ENCODE results near the gene SPRED3. TPM values are rescaled to one million over a fixed set of nuclear protein-coding genes. Genes with fewer than 3 reads are reported as not detected.
A peak's percentile ranks its signal among the peaks of the same experiment; 100 is the strongest.

Gene SPRED3
- total and polyA plus RNA-seq, 9 of the 15 experiments (the other 6 are each of a cell fraction or from before 2014, with no cell fraction given), result 0.05 to 1.3 (median 0.36) TPM

GRCh38 chr19:38387550-38388348 is 748 bp upstream of the SPRED3 start, which contains the start of gene GGN:
GGN (minus strand) TSS chr19:38388034; CDS start chr19:38387261, 773 bp downstream.
- H3K9me3 ChIP-seq (replicated peaks; ENCODE audit: control insufficient read depth, insufficient read depth, low read depth, low read length), result no peaks in the 10 kb centered on the region
- ChIA-PET CTCF (ENCODE audit: low intra/inter-chr PET ratio) (interaction anchor here (0.6 kb wide), 1 partner anchor 19 kb away, joined by 5 read pairs; no protein-coding TSS in a partner anchor), POLR2A (interaction anchor here (0.5 to 1.7 kb wide), 13 partner anchors 9 to 455 kb away, joined by 3 to 27 read pairs (median 4); partner anchors contain the start of genes FAM98C and PSMD8)
- peaks cover 12 to 60% of the 10 kb centered on the region in 2 experiments; a peak in 4 of 5 replicates for H3K4me1 ChIP-seq (replicated peaks in 1 of 2; ENCODE audit: control insufficient read depth in 2 of 2, insufficient read depth in 2 of 2, low read length in 2 of 2)
- 2% methylated on average over 26 of the region's 51 CpGs for WGBS (ENCODE audit: insufficient coverage, low coverage, missing lambda C conversion rate)
- peaks cover 3% of the 10 kb centered on the region for H3K9me1 ChIP-seq (ENCODE audit: control insufficient read depth, insufficient read depth, low read length)
- ATAC-seq, result peak; percentile 85
- H3K27me3 ChIP-seq (ENCODE audit: control insufficient read depth in 2 of 2, insufficient read depth in 2 of 2, low read length in 2 of 2), result no peaks in the 10 kb centered on the region
- in situ Hi-C loops (cut with MboI) (no loop called here), intact Hi-C loops (cut with micrococcal nuclease) (loop anchor here (5.0 kb wide), 2 partner anchors 50 to 145 kb away; partner anchors contain the start of gene CATSPERG)
- H3K79me2 ChIP-seq (ENCODE audit: control insufficient read depth, insufficient read depth, low read length), result 0 out of 3 replicates have a peak, but pooled peaks cover 2% of the 10 kb centered on the region
- peak within 1 kb of the TSS; percentile 49 for H3K4me3 ChIP-seq
- peak within 1 kb of the TSS; percentile 17 to 82; a peak in 3 of 4 replicates for H3K9ac ChIP-seq (ENCODE audit: insufficient read depth in 1 of 2, low read depth in 2 of 2, low read length in 2 of 2)
- peak; percentile 90 to 96 (median 92) for DNase-seq (ENCODE audit: extremely low read depth in 1 of 4, low spot score in 3 of 4)
- H3K36me3 ChIP-seq (ENCODE audit: control insufficient read depth, insufficient read depth, low read length), result peaks cover 36% of the 10 kb centered on the region; the same call in 2 of the 3 replicates
- peak within 1 kb of the TSS; percentile 70 for H3K4me2 ChIP-seq (ENCODE audit: insufficient read depth, low read length)
- H4K20me1 ChIP-seq (replicated peaks; ENCODE audit: control insufficient read depth, insufficient read depth, low read length), result peaks cover 3% of the 10 kb centered on the region; the same call in 1 of the 2 replicates
- no TSS peak for BruUV-seq (replicated peaks)
- H2AFZ ChIP-seq (ENCODE audit: low read depth, low read length), result peak within 1 kb of the TSS; percentile 69
- peak; percentile 91 for FAIRE-seq
- peak within 1 kb of the TSS; percentile 33; the same call in 2 of the 3 replicates for H3K27ac ChIP-seq (ENCODE audit: extremely low read depth, low read depth, low read length)
- TF ChIP-seq DEAF1 (CRISPR knock-in tag; IDR thresholded peaks at IDR 0.05), result no peak
- TF ChIP-seq ZBED1 (IDR thresholded peaks at IDR 0.05), result no peak
- TF ChIP-seq C11orf30 (IDR thresholded peaks at IDR 0.05; ENCODE audit: low read depth), result no peak
- no peak for TF ChIP-seq FOXJ2 (tag; IDR thresholded peaks at IDR 0.05)
- no peak for TF ChIP-seq CREBBP (IDR thresholded peaks at IDR 0.05; ENCODE audit: low read depth, low read length)
- no peak for TF ChIP-seq AFF4 (CRISPR knock-in tag; IDR thresholded peaks at IDR 0.05)
- no peak for TF ChIP-seq CHAMP1 (IDR thresholded peaks at IDR 0.05)
- TF ChIP-seq SP1 (CRISPR knock-in tag; IDR thresholded peaks at IDR 0.05), result peak; percentile 60
